Skin of body (tissue), 2 donors: ENCODE measurements around the gene GFOD2. TPM values are rescaled to one million over a fixed set of nuclear protein-coding genes. Genes with fewer than 3 reads are reported as not detected.

Experiments
- DNase-seq: peaks from one replicate; lab custom pipeline; 2025; lab: John Stamatoyannopoulos, UW
- total RNA-seq: library from RNA; depleted of rRNA; stranded (reverse); fragments of >200 nt; gene quantifications from one replicate; pipeline ENCODE4 v1.2.3, GENCODE V29; 2014

The GFOD2 gene
- total RNA-seq, 1 donor from 2014 or later, result 14.1 TPM

GRCh38 chr16:67733734-67734470 lies 14.8 kb upstream of the GFOD2 start:
- no peak for DNase-seq

GRCh38 chr16:67731753-67732095 lies 12.6 kb upstream of the GFOD2 start:
- DNase-seq, result no peak

DNA sequence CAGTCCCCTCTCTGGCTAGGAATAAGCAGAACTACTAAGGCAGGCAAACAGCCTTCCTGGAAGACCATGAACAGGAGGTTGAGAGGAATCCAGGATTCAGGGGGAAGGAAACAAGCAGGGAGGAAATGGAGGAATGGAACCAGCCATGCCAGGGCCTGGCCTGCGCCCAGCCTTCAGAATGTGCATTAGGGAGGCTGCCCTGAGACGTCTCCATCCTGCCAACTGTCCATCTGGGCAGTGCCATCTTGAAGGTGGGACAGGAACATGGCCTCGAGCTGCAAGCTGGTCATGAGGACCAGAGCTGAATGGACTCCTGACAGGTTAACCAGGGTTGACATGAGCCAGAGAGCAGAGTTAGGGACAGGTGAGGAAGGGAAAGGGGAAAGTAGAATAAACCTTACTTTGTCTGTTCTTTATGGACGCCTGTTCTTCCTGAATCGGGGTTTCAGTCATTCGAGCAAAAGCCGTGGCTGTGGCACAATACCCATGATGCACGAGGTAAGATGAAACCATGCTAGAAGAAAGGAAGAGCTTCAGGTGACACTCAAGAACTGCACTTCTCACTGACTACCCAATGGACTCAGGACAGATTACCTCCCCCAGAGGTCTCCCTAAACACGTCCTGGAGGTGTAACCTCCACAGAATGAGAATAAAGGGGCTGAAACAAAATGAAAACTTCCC lies 12.1 kb upstream of the GFOD2 start:
- no peak for DNase-seq

- no peak for DNase-seq
These were observed 11.2 kb upstream of the GFOD2 start for GRCh38 chr16:67730326-67730725.

DNA sequence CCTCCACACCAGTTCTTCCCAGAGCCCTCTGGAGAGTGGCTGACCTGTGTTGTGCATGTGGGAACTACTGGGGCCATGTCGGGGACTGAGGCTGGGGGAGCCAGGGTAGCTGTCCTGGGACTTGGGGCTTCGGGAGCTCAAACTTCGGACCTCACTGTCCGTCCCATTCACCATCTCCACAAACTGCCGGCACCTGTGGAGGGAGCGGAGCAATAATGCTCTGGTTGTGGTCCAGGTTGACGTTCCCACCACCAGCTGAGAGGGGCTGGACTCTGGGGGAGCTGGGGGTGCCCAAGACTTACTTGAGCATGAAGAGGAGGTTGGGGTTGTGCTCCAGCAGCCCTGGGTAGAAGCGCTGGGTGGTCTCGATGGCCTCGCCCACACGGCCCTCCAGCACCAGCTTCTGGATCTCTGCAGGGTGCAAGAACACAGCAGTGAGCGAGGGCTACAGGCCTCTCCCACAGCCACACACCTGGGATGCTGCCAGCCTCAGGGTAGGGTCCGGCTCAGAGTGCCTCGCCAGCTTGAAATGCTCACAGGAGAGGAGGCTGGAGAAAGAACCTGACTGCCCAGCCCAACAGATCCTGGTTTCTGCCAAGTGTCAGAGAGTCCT lies 10.6 kb upstream of the GFOD2 start:
- DNase-seq, result no peak

- no peak for DNase-seq
These were observed 8.7 kb upstream of the GFOD2 start for GRCh38 chr16:67727521-67728485.

GRCh38 chr16:67726106-67727034 lies 7.3 kb upstream of the GFOD2 start:
- DNase-seq, result no peak

DNA sequence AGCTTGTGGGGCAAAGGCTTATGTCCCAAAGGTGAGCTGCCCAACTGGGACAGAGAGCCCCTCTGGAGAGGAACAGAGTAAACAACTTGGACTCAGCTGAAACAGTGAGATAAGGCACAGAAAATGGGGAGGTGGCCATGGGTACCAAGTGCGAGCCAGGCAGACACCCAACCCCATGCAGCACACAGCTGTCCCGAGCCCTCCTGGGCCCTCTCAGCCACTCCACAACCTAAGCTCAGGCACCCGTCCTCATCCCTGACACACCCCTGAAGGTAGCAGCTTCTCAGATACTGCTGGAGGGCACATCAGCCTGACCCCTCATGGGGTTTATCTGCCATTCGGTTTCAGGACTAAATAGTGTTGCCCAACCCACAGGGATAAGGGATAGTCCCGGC lies 4.8 kb upstream of the GFOD2 start:
- no peak for DNase-seq

DNA sequence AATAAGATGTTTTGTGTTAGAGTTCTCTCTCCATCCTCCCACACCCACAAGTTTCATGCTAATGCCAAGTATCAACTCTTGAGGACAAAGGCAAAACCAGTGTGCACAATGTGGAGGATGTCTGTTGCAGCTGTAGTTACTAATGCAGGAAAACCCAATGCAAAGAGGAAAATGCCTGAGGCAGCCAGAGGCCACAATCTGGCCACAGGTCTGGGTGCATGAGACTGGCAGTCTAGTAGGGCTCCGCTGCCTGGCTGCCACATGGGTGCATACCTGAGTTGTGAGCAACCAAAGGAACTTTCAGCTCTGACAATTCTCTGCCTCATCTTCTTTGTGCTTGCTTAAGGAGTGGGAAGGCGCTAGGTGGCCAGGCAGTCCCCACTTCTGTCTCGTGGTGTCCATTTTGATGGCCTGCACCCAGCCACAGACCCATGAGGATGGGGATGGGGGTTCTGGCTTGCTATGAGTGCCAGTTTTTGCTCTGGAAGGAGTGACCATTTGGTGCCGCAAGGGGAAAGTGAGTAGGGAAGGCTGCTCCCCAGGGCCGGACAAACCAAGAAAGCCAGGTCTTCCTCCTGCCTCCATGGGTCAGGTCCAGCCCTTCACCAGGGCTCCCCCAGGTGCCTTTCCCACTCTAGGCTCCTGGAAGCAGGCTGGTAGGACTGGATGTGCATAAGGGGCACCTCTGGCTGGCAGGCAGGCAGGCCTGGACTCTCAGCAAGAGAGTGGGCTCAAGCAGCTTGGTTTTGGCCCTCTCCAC lies 4.2 kb upstream of the GFOD2 start:
- no peak for DNase-seq

DNA sequence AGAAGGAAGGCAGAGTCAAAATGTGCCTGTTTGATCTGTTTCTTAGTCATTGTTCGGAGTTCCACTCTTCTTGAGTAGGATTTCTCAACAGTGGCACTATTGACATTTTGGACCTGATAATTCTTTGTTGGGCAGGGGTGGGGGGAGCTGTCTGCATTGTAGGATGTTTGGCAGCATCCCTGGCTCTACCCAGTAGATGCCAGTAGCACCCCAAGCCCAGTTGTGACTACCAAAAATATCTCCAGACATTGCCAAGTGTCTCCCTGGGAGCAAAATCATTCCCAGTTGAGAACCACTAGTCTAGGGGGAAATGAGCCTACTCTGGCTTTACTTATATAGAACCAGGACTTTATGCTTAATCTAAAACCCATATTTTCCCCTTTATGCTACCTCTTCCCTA lies 1.1 kb upstream of the GFOD2 start:
- no peak for DNase-seq

DNA sequence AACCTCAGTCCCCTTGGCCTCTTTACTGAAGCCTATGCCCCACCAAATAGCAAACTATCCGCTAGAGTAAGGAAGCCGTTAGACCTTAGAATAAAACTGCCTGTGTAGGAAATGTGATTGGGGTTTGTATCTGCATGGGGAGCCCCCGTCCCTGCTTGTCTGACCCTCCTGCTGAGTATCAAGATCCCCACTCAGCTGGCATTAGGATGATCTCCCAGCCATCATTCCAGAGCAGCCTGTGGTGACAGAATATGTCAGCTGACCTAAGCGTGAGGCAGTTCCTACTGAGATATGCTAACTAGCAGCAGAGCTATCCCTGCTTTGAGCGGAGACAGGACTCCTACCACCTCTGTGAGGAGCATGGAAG lies 645 bp upstream of the GFOD2 start:
- peak; percentile 51 for DNase-seq

GRCh38 chr16:67718668-67719047 lies 458 bp downstream of the GFOD2 start:
- no peak for DNase-seq

DNA sequence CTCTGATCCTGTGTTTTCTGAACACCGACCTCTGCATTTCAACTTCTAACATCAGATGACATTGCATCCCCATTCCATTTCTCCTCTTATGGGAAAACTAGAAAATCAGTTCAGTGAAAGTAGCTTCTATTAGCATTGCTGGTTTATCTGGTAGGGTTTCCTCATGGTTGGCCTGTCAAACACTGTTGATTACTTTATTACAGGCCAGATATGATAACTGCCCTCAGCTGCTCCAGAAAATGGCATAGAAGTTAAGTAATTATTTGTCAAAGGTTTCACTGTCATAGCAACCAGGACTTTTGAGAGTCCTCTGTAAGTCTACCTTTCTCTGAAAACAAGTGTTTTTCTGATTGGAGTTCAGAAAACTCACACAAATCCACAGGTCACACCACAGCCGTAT lies 3.0 kb downstream of the GFOD2 start:
- DNase-seq, result no peak

GRCh38 chr16:67714522-67714921 lies 4.6 kb downstream of the GFOD2 start:
- no peak for DNase-seq

DNA sequence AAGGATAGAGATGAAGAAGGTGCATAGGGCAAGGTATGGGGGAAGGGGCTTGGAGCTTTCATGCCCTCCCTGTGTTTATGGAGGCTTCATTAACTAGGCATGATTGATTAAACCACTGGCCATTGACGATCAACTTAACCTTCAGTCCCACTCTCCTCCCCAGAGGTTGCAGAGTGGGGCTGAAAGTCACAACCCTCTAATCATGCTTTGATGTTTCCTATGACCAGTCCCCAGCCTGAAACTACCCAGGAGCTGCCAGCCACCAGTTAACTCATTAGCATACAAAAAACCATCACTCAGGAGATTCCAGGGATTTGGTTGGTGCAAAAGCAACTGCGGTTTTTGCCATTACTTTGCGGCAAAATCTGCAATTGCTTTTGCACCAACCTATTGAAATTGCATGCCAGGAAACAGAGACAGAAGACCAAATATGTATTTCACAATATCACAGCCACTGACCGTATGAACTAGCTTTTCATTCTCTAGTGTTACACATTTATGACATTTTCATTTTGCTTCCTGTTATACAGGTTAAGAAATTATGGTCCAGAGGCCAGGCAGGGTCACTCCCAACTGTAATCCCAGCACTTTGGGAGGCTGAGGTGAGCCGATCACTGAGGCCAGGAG lies 5.4 kb downstream of the GFOD2 start:
- DNase-seq, result no peak

GRCh38 chr16:67710607-67711006 lies 8.5 kb downstream of the GFOD2 start:
- no peak for DNase-seq

GRCh38 chr16:67709050-67709449 lies 10.1 kb downstream of the GFOD2 start:
- no peak for DNase-seq

DNA sequence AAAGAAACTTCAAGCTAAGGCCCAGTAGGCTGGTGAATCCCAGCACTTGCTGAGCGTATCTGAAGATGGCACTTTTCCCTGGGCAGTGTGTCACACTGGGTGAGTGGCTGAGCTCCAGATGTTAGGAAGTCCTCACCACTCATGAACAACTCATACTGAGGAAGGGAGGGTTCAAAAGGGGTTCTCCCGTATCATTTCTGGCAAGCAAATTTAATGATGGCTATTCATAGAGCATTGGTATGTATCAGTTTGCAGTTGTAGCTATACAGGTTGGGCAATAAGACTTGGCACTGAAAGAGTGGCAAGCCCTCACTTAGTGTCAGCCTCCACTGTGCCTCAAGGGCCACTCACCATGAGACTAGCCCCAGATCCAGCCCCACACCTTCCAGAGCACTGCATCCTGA lies 10.7 kb downstream of the GFOD2 start:
- no peak for DNase-seq

GRCh38 chr16:67707790-67708189 lies 11.3 kb downstream of the GFOD2 start:
- DNase-seq, result no peak

DNA sequence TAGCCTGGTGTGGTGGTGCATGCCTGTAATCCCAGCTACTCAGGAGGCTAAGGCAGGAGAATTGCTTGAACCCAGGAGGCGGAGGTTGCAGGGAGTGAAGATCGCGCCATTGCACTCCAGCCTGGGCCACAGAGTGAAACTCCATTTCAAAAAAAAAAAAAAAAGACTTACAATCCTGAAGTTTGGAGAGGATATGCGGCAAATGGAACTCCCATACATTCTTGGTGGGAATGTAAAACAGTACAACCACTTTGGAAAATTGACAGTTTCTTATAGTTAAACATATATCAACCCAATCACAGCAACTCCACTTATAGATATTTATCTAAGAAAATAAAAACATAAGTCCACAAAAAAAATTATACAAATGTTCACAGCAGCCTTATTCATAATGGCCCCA lies 11.9 kb downstream of the GFOD2 start:
- DNase-seq, result no peak
